Choroid plexus epithelial cell (primary cell): ENCODE results near the gene NPAS3.

Experiments used
- DNase-seq: peaks from one replicate; pipeline ENCODE4 v3.0.0-alpha.2; 2010; ENCODE audit warnings: low read depth
- H3K4me3 ChIP-seq: 2 replicates; pipeline ENCODE4 v1.5.1; 2011; ENCODE audit warnings: low read depth, mild to moderate bottlenecking, control low read depth, low read length, moderate library complexity
- CTCF ChIP-seq: conservative IDR thresholded peaks from 2 replicates; pipeline ENCODE4 v1.5.1; 2011; ENCODE audit warnings: low read depth, mild to moderate bottlenecking, control low read depth, inconsistent platforms, low read length, moderate library complexity

The NPAS3 gene

DNA sequence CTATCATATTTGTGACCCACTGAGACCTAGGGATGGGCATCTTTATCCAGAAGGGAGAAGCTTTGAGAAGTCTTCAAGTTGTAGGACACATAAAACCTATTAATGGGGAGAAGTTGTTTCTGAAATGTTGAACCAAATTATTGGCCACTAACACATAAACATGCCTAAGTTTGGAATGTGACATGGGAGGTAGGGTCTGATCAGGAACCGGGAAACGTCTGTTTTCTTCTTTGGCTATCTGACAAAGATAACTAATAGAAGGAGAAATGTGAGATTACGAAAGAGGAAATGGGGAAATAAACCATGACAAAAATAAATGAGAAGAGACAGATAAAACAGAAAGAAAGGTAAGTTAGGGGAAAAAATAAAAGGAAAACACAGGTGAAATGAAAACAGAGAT lies 586.9 kb downstream of the NPAS3 start:
- DNase-seq = peak; percentile 54
- no peak overlapping the region for H3K4me3 ChIP-seq
- TF ChIP-seq CTCF = no peak

- no peak for TF ChIP-seq CTCF
- no peak for DNase-seq
- no peak overlapping the region for H3K4me3 ChIP-seq
Measured at GRCh38 chr14:33527023-33527634, 588.5 kb downstream of the NPAS3 start.

GRCh38 chr14:33528655-33529054 lies 590.0 kb downstream of the NPAS3 start:
- DNase-seq = no peak
- no peak overlapping the region for H3K4me3 ChIP-seq
- no peak for TF ChIP-seq CTCF

- H3K4me3 ChIP-seq = no peak overlapping the region
- no peak for DNase-seq
- no peak for TF ChIP-seq CTCF
Measured at GRCh38 chr14:33529787-33530757, 591.4 kb downstream of the NPAS3 start.

GRCh38 chr14:33532553-33532952 lies 593.9 kb downstream of the NPAS3 start:
- no peak for TF ChIP-seq CTCF
- no peak overlapping the region for H3K4me3 ChIP-seq
- no peak for DNase-seq

DNA sequence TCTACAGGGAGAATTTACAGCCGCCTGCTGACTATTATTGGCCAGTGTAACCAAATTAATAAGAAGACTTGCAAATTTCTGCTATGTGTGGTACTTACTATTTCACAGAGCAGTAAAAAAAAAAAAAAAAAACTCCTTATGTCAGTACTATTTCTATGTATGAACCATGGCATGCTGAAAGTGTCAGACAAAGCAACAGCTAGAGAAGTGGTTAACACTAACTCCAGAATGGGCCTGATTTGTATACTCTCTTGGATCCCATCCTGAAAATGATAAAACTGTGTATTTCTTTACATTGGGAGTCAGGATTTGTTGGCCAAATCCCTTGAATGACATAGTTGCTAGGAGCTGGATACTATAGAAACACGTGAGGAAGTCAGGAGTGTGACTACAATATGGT lies 595.4 kb downstream of the NPAS3 start:
- no peak overlapping the region for H3K4me3 ChIP-seq
- TF ChIP-seq CTCF = no peak
- no peak for DNase-seq
